ENCODE measurements around the gene GMEB1.
"Not testable (repeated sequence)": the region's sequence is repeated elsewhere in the genome, so short reads cannot be mapped to it uniquely, and the experiment has no call there.

The GMEB1 gene

GRCh38 chr1:28684937-28685336, 16.4 kb downstream of the GMEB1 start:
- H3K9ac ChIP-seq, result no peak overlapping the region
- no peak overlapping the region for H3K4me3 ChIP-seq (IDR thresholded peaks at IDR 0.05; ENCODE audit: insufficient read depth, low read depth, low read length)
- no peaks in the 10 kb centered on the region for H4K20me1 ChIP-seq (ENCODE audit: insufficient read depth)
- H3K4me1 ChIP-seq (ENCODE audit: low read depth, poor library complexity, severe bottlenecking), result no peaks in the 10 kb centered on the region
- H3K27me3 ChIP-seq (ENCODE audit: insufficient read depth, low read depth), result no peaks in the 10 kb centered on the region
- no peak overlapping the region for H3K27ac ChIP-seq
- no peak overlapping the region for H3K4me2 ChIP-seq
- no peaks in the 10 kb centered on the region for H3K36me3 ChIP-seq (ENCODE audit: insufficient read depth)
- no peak overlapping the region for H2AFZ ChIP-seq (ENCODE audit: low read depth)
- no peaks in the 10 kb centered on the region for H3K79me2 ChIP-seq (ENCODE audit: insufficient read depth, low read depth)
- TF ChIP-seq, protein P1, sequence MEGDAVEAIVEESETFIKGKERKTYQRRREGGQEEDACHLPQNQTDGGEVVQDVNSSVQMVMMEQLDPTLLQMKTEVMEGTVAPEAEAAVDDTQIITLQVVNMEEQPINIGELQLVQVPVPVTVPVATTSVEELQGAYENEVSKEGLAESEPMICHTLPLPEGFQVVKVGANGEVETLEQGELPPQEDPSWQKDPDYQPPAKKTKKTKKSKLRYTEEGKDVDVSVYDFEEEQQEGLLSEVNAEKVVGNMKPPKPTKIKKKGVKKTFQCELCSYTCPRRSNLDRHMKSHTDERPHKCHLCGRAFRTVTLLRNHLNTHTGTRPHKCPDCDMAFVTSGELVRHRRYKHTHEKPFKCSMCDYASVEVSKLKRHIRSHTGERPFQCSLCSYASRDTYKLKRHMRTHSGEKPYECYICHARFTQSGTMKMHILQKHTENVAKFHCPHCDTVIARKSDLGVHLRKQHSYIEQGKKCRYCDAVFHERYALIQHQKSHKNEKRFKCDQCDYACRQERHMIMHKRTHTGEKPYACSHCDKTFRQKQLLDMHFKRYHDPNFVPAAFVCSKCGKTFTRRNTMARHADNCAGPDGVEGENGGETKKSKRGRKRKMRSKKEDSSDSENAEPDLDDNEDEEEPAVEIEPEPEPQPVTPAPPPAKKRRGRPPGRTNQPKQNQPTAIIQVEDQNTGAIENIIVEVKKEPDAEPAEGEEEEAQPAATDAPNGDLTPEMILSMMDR (conservative IDR thresholded peaks at IDR 0.05; ENCODE audit: low read depth, low read length), result no peak

DNA sequence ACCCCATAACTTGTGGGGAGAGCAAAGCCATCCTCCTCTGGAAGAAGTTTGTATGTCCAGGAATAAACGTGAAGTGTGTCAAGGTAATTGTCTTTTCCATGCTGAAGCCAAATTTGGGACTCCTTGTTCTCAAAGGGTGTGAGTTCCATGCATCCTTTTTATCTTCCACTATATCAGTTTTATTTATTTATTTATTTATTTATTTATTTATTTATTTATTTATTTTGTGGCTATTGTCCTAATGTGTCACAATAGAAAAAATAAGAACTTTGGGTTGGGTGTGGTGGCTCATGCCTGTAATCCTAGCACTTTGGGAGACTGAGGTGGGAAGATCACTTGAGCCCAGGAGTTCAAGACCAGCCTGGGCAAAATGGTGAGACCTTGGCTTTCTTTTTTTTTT, 23.0 kb downstream of the GMEB1 start:
- H3K27ac ChIP-seq; H3K79me2 ChIP-seq (ENCODE audit: insufficient read depth, low read depth); H3K36me3 ChIP-seq (ENCODE audit: insufficient read depth): not testable (repeated sequence)

GRCh38 chr1:28703629-28704028, 35.0 kb downstream of the GMEB1 start:
- TF ChIP-seq, protein P1 (conservative IDR thresholded peaks at IDR 0.05; ENCODE audit: low read depth, low read length), result no peak
- Histone ChIP-seq H3K4me1 (ENCODE audit: low read depth, poor library complexity, severe bottlenecking) (no peaks in the 10 kb centered on the region), H3K27ac (no peak overlapping the region), H3K9ac (no peak overlapping the region), H3K4me2 (no peak overlapping the region), H3K36me3 (ENCODE audit: insufficient read depth) (no peaks in the 10 kb centered on the region), H2AFZ (ENCODE audit: low read depth) (no peak overlapping the region), H3K79me2 (ENCODE audit: insufficient read depth, low read depth) (no peaks in the 10 kb centered on the region), H3K27me3 (ENCODE audit: insufficient read depth, low read depth) (no peaks in the 10 kb centered on the region), H3K4me3 (IDR thresholded peaks at IDR 0.05; ENCODE audit: insufficient read depth, low read depth, low read length) (no peak overlapping the region), H4K20me1 (ENCODE audit: insufficient read depth) (no peaks in the 10 kb centered on the region)

More for the DNA sequence above, 23.0 kb downstream of the GMEB1 start:
- H3K9ac ChIP-seq; H2AFZ ChIP-seq (ENCODE audit: low read depth); H3K4me2 ChIP-seq; H4K20me1 ChIP-seq (ENCODE audit: insufficient read depth); H3K4me1 ChIP-seq (ENCODE audit: low read depth, poor library complexity, severe bottlenecking); H3K27me3 ChIP-seq (ENCODE audit: insufficient read depth, low read depth); H3K4me3 ChIP-seq (IDR thresholded peaks at IDR 0.05; ENCODE audit: insufficient read depth, low read depth, low read length): not testable (repeated sequence)

GRCh38 chr1:28716336-28716735, 47.8 kb downstream of the GMEB1 start:
- Histone ChIP-seq H4K20me1 (ENCODE audit: insufficient read depth) (no peaks in the 10 kb centered on the region), H3K27ac (no peak overlapping the region), H3K9ac (no peak overlapping the region), H3K79me2 (ENCODE audit: insufficient read depth, low read depth) (no peaks in the 10 kb centered on the region), H3K27me3 (ENCODE audit: insufficient read depth, low read depth) (no peaks in the 10 kb centered on the region), H3K4me3 (IDR thresholded peaks at IDR 0.05; ENCODE audit: insufficient read depth, low read depth, low read length) (no peak overlapping the region), H3K36me3 (ENCODE audit: insufficient read depth) (no peaks in the 10 kb centered on the region), H2AFZ (ENCODE audit: low read depth) (no peak overlapping the region), H3K4me1 (ENCODE audit: low read depth, poor library complexity, severe bottlenecking) (peaks cover 15% of the 10 kb centered on the region), H3K4me2 (no peak overlapping the region)
- TF ChIP-seq, protein P1 (conservative IDR thresholded peaks at IDR 0.05; ENCODE audit: low read depth, low read length), result no peak

DNA sequence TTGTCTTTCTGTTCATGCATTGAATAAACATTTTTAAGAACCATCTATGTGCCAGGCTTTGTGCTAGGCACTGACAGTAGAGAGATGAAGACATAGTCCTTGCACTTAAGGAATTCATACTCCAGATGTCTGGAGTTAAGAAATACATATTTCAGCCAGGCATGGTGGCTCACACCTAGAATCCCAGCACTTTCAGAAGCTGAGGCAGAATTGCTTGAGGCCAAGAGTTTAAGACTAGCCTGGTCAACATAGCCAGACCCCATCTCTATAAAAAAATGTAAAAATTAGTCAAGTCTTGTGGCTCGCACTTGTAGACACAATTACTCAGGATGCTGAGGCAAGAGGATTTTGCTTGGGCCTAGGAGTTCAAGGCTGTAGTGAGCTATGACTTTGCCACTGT, 49.6 kb downstream of the GMEB1 start:
- Histone ChIP-seq H4K20me1 (ENCODE audit: insufficient read depth) (no peaks in the 10 kb centered on the region), H3K27me3 (ENCODE audit: insufficient read depth, low read depth) (no peaks in the 10 kb centered on the region), H2AFZ (ENCODE audit: low read depth) (no peak overlapping the region), H3K4me3 (IDR thresholded peaks at IDR 0.05; ENCODE audit: insufficient read depth, low read depth, low read length) (no peak overlapping the region), H3K9ac (no peak overlapping the region), H3K36me3 (ENCODE audit: insufficient read depth) (no peaks in the 10 kb centered on the region), H3K4me1 (ENCODE audit: low read depth, poor library complexity, severe bottlenecking) (peaks cover 15% of the 10 kb centered on the region), H3K27ac (no peak overlapping the region), H3K4me2 (no peak overlapping the region), H3K79me2 (ENCODE audit: insufficient read depth, low read depth) (no peaks in the 10 kb centered on the region)
- TF ChIP-seq, protein P1 (conservative IDR thresholded peaks at IDR 0.05; ENCODE audit: low read depth, low read length), result no peak
